GM12892 (cell line): Measurements from ENCODE around the gene NPAS3.

Experiments
- POLR2A ChIP-seq: IDR thresholded peaks from 2 replicates; pipeline ENCODE4 v1.6.1; 2011; ENCODE audit warnings: low read depth, low read length, control low read depth
- POLR2AphosphoS5 ChIP-seq: IDR thresholded peaks from 2 replicates; pipeline ENCODE4 v1.6.1; 2011; ENCODE audit warnings: low read depth, low read length, control low read depth
- TAF1 ChIP-seq: IDR thresholded peaks from 2 replicates; pipeline ENCODE4 v1.6.1; 2011; ENCODE audit warnings: low read depth, mild to moderate bottlenecking, control low read depth, low read length, borderline replicate concordance

DNA sequence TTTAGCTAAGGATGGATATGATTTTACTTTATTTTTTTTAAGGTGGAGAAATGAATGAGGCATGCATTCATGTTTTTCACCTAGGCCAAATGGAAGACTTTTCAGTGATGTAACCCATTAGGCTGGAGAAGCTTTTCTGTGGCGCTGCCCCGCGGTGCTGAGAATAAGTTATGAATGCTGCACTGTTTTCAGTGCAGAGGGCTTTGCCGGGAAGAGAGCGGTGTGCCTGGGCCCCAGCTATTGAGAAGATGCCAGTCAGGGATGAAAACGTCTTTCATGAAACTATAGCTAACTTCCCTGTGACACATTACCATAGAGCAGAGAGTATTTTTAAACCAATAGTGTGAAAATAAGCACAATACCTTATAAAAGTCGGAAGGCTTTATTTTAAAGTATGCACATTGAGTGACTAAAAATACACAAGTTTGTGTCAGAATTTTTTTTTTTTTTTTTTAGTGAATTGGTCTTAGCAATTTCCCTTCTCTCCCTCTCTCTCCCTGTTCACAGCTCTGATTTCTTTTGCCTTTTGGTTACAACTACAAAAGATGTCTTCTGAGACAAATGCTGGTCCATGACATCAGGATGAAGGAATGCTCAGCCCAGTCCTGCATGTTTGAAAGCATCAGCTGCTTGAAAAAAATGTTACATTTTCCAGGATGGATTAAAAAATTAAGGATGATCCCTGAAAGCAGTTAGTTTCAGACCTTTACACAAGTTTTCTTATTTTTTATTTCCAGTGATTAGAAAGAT is 48.3 kb downstream of the NPAS3 start:
- TF ChIP-seq POLR2A (no peak), TAF1 (no peak), POLR2AphosphoS5 (no peak)
